Testis (tissue), 3 donors: Measurements from ENCODE around the gene KLHL26. TPM values are rescaled to one million over a fixed set of nuclear protein-coding genes. Genes with fewer than 3 reads are reported as not detected.

Source experiments
- DNase-seq: peaks from one replicate; pipeline ENCODE4 v3.0.0-alpha.2; 2019
- H3K27ac ChIP-seq, 2 donors: fragments of 200-600 bp; sonication (generic); one replicate each; pipeline ENCODE4 v1.5.1; 2019
- H3K27me3 ChIP-seq: fragments of 200-600 bp; sonication (generic); one replicate; pipeline ENCODE4 v1.5.1; 2019
- H3K36me3 ChIP-seq: fragments of 200-600 bp; sonication (generic); one replicate; pipeline ENCODE4 v1.5.1; 2017; ENCODE audit warnings: low read depth; ENCODE audit errors: missing control alignments
- H3K4me1 ChIP-seq: fragments of 200-600 bp; sonication (generic); one replicate; pipeline ENCODE4 v1.5.1; 2019
- H3K4me3 ChIP-seq, 2 donors: fragments of 200-600 bp; sonication (generic); one replicate each; pipeline ENCODE4 v1.5.1; 2017 to 2019
- H3K9me3 ChIP-seq: fragments of 200-600 bp; sonication (generic); one replicate; pipeline ENCODE4 v1.5.1; 2017
- CTCF ChIP-seq, 3 experiments: fragments of 450-650 bp in 2 of 3; fragments of 200-600 bp in 1 of 3; sonication (generic) in 1 of 3; IDR thresholded peaks; one replicate each; pipeline ENCODE4 v1.5.1; 2016 to 2019; ENCODE audit warnings: antibody characterized with exemption in 3 of 3, mild to moderate bottlenecking in 2 of 3, moderate library complexity in 1 of 3
- POLR2A ChIP-seq: fragments of 450-650 bp; IDR thresholded peaks from one replicate; pipeline ENCODE4 v1.6.1; 2017; ENCODE audit warnings: antibody characterized with exemption, mild to moderate bottlenecking, moderate library complexity
- WGBS, 2 donors: methylation state at CpG; one replicate each; pipeline ENCODE4 v1.1.5; 2018; 5-methylcytosine and 5-hydroxymethylcytosine counted together
- intact Hi-C: fragments of 100-400 bp; cut with DNase I; formaldehyde crosslinking; loops from one replicate; pipeline ENCODE4 v1.15.1; 2023; ENCODE audit warnings: low total_unique reads
- polyA plus RNA-seq: library from polyadenylated mRNA; stranded (reverse); fragments of 350-450 nt; fragmentation: Illumina TruSeq; extraction: RNeasy Lipid Tissue Mini Kit (QIAGEN cat#74804); gene quantifications from one replicate; pipeline ENCODE4 v1.2.3, GENCODE V29; 2014; ENCODE audit warnings: low read depth, low replicate concordance; ENCODE audit not compliant: insufficient read depth
- total RNA-seq, 2 donors: library from RNA; depleted of rRNA; stranded (reverse); fragments of >200 nt; gene quantifications; one replicate each; pipeline ENCODE4 v1.2.3, GENCODE V29; 2016

Gene KLHL26
- total and polyA plus RNA-seq, 3 donors from 2014 or later = 10.6 to 32.3 (median 16.5) TPM

DNA sequence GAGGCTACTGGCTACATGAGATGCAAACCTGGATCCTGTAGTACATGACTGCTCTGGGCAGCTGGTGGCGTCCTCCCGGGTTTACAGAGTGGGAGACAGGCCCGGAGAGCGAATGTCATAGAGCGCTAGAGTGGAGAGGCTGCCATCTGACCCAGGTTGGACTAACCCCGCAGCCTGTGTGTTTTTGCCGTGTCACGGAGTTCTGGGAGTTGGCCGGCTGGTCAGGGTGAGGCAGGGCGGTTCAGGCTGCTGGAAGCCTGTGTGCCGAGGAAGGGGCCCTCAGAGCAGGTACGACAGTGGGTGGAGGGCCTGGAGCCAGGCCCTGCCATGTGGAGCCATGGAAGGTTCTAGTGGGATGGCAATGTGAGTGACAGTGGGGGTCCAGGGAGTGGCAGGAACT, 59.2 kb downstream of the KLHL26 start:
- Histone ChIP-seq H3K9me3 (no peaks in the 10 kb centered on the region), H3K4me3 (no peak overlapping the region), H3K27me3 (no peaks in the 10 kb centered on the region), H3K4me1 (peaks cover under 1% of the 10 kb centered on the region), H3K27ac (no peak overlapping the region), H3K36me3 (no peaks in the 10 kb centered on the region)
- WGBS, 2 donors = 94 to 95% methylated on average over 12 of the region's 12 CpGs
- intact Hi-C loops = no loop called here
- no peak for DNase-seq
- TF ChIP-seq CTCF (IDR thresholded peaks at IDR 0.05) (no peak), POLR2A (no peak)

GRCh38 chr19:18697680-18698079, 60.9 kb downstream of the KLHL26 start:
- no peaks in the 10 kb centered on the region for H3K36me3 ChIP-seq
- intact Hi-C loops = no loop called here
- no peak overlapping the region for H3K27ac ChIP-seq
- no peak overlapping the region for H3K4me3 ChIP-seq
- no peak for TF ChIP-seq POLR2A
- no peak for TF ChIP-seq CTCF (IDR thresholded peaks at IDR 0.05)
- H3K9me3 ChIP-seq = no peaks in the 10 kb centered on the region
- H3K27me3 ChIP-seq = no peaks in the 10 kb centered on the region
- WGBS, 2 donors = 71% methylated on average over 3 of the region's 3 CpGs; no CpG with 5 or more reads in 1 of the 2 donors
- peaks cover 4% of the 10 kb centered on the region for H3K4me1 ChIP-seq
- no peak for DNase-seq

- no peaks in the 10 kb centered on the region for H3K9me3 ChIP-seq
- TF ChIP-seq CTCF (IDR thresholded peaks at IDR 0.05) (no peak), POLR2A (no peak)
- no peak for DNase-seq
- H3K4me1 ChIP-seq = peaks cover 4% of the 10 kb centered on the region
- no peaks in the 10 kb centered on the region for H3K27me3 ChIP-seq
- H3K36me3 ChIP-seq = no peaks in the 10 kb centered on the region
- H3K4me3 ChIP-seq = no peak overlapping the region
- WGBS, 2 donors = 92 to 97% methylated on average over 12 to 18 of the region's 18 CpGs
- no peak overlapping the region for H3K27ac ChIP-seq
- intact Hi-C loops = no loop called here
These were observed 61.7 kb downstream of the KLHL26 start for GRCh38 chr19:18698321-18699167.

DNA sequence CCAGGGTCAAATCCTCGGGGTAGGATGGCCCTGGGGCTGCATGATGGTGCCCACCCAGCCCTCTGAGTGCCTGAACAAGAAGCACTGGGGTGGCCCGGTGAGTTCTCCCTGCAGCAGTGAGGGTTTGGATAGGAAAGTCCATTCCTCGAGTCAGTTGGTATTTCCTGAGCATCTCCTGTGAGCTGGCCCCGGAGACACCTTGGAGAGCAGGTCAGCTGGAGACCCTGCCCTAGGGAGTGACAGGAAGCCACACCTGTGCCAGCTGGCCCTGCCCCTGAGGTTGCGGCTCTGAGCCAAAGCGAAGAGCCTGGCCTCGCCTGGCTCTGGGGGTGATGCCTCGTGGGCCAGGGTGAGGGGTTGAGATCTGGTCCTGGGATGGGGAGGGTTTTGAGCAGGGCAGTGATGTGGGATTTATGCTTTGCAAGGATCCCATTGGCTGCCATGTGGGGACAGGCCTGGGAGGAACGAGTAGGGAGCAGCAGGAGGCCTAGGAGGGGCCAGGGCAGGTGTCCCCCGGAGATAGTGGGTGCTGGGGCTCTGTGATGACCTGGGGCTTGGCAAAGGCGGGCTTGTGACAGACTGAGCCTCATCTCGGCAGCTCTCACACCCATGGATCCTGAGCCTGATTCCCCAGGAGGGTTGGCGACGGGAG, 62.7 kb downstream of the KLHL26 start:
- no peaks in the 10 kb centered on the region for H3K36me3 ChIP-seq
- WGBS, 2 donors = 79 to 81% methylated on average over 4 to 14 of the region's 14 CpGs
- H3K9me3 ChIP-seq = no peaks in the 10 kb centered on the region
- no peaks in the 10 kb centered on the region for H3K27me3 ChIP-seq
- no peak overlapping the region for H3K4me3 ChIP-seq
- intact Hi-C loops = no loop called here
- no peak for TF ChIP-seq POLR2A
- no peak for TF ChIP-seq CTCF (IDR thresholded peaks at IDR 0.05)
- peaks cover 4% of the 10 kb centered on the region for H3K4me1 ChIP-seq
- DNase-seq = no peak
- no peak overlapping the region for H3K27ac ChIP-seq
